ENCODE data around the gene SLC29A4. TPM values are rescaled to one million over a fixed set of nuclear protein-coding genes. Genes with fewer than 3 reads are reported as not detected.

The SLC29A4 gene
- total and polyA plus RNA-seq, 2 of the 8 experiments (the other 6 are each of a cell fraction or from before 2014, with no cell fraction given): 6.9 to 15.1 TPM

DNA sequence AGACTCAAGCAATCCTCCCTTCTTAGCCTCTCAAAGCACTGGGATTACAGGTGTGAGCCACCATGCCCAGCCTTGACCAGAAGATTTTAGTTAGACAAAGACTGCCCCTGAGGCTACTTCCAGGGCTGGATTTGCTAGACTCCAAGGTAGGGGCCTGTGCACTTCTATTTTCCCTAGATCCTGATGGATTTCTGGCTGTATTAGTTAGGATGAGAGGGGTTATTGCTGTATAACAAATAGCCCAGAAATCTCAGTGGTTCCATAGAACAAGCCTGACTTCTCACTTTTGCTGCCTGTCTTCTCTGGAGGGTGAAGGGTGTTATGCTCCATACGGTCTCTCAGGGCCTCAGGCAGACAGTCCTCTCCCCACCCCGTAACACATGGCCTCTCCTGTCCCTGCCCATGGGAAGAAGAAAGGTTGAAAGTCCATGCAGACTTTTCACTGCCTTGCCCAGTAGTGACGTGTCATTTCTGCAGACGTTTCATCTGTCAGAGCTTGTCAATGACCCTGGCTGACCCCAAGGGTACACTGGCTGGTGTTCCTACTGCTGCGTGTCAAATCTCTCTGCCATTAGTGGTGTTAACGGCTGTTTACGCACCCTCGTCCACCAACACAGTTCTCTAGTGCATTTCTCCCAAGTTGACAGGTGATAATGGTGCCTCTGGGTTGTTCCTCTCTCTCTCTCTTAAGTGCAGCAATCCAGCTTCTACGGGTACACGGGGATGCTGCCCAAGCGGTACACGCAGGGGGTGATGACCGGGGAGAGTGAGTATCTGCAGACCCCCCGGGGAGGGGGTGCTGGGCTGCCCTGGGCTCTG lies 11.6 kb downstream of the SLC29A4 start:
- Histone ChIP-seq H2AFZ (ENCODE audit: low read length) (no peak overlapping the region), H3K4me1 (replicated peaks in 1 of 4; ENCODE audit: control insufficient read depth in 3 of 4, insufficient read depth in 4 of 4, low read length in 3 of 4) (peaks cover 0 to 13% (median 3%) of the 10 kb centered on the region in 4 experiments; a peak in 3 of 7 replicates), H3K23me2 (ENCODE audit: low read depth, low read length) (peaks cover 8% of the 10 kb centered on the region; the same call in 1 of the 2 replicates), H2BK12ac (ENCODE audit: low read depth, low read length) (no peak overlapping the region), H3K14ac (ENCODE audit: insufficient read length) (no peak overlapping the region), H2BK20ac (ENCODE audit: low read length) (no peak overlapping the region), H4K5ac (ENCODE audit: insufficient read length, low read depth, low read length) (no peak overlapping the region), H3K4ac (replicated peaks; ENCODE audit: insufficient read length, low read depth, low read length) (no peak overlapping the region), H2BK15ac (ENCODE audit: low read length) (no peak overlapping the region), H3K9ac (replicated peaks in 1 of 4; ENCODE audit: extremely low read depth in 1 of 4, low read depth in 3 of 4, low read length in 3 of 4) (no peak overlapping the region), H3K27ac (ENCODE audit: low read depth, low read length) (no peak overlapping the region), H3K79me2 (ENCODE audit: control insufficient read depth in 1 of 2, insufficient read depth in 2 of 2, low read length in 2 of 2) (no peaks in the 10 kb centered on the region), H3K9me3 (ENCODE audit: insufficient read depth in 2 of 2, low read depth in 1 of 2, low read length in 1 of 2) (no peaks in the 10 kb centered on the region), H2BK5ac (ENCODE audit: low read depth, low read length) (no peak overlapping the region), H3K36me3 (ENCODE audit: control insufficient read depth in 2 of 4, insufficient read depth in 4 of 4, low read length in 3 of 4) (no peaks in the 10 kb centered on the region), H3K4me3 (ENCODE audit: extremely low read depth in 1 of 4, insufficient read depth in 2 of 4, low read depth in 3 of 4, low read length in 4 of 4) (no peak overlapping the region), H3K4me2 (ENCODE audit: insufficient read depth in 1 of 2, low read depth in 2 of 2, low read length in 2 of 2) (no peak overlapping the region), H3K18ac (ENCODE audit: extremely low read depth, low read length) (no peak overlapping the region), H3K79me1 (ENCODE audit: low read depth, low read length) (no peaks in the 10 kb centered on the region), H4K91ac (replicated peaks; ENCODE audit: insufficient read length, low read length) (no peak overlapping the region), H3K23ac (ENCODE audit: insufficient read length) (no peak overlapping the region), H2BK120ac (replicated peaks; ENCODE audit: low read depth, low read length) (no peak overlapping the region), H3K56ac (replicated peaks; ENCODE audit: insufficient read length, low read depth, low read length) (no peak overlapping the region), H4K8ac (ENCODE audit: extremely low read depth, insufficient read depth, low read length) (no peak overlapping the region), H4K20me1 (replicated peaks in 1 of 2; ENCODE audit: control insufficient read depth in 1 of 2, insufficient read depth in 2 of 2, low read length in 2 of 2) (no peaks in the 10 kb centered on the region), H2AK5ac (ENCODE audit: low read depth, low read length) (no peak overlapping the region), H3K27me3 (replicated peaks in 1 of 4; ENCODE audit: control insufficient read depth in 3 of 4, extremely low read depth in 1 of 4, insufficient read depth in 3 of 4, low read length in 3 of 4) (peaks cover 0 to 12% (median 5%) of the 10 kb centered on the region in 4 experiments; a peak in 2 of 7 replicates)
- ChIA-PET CTCF (ENCODE audit: partially characterized antibody) (interaction anchor here (0.5 to 2.8 kb wide), 3 partner anchors 9 to 139 kb away, joined by 3 to 11 read pairs (median 4); no protein-coding TSS in a partner anchor), POLR2A (ENCODE audit: partially characterized antibody) (interaction anchor here (1.0 to 2.0 kb wide), 3 partner anchors 9 to 135 kb away, joined by 3 to 10 read pairs (median 3); no protein-coding TSS in a partner anchor)
- FAIRE-seq (no peak), DNase-seq (ENCODE audit: low read depth in 1 of 2, low spot score in 2 of 2) (no peak)
- WGBS, 2 experiments (ENCODE audit: extremely low coverage in 1 of 2, insufficient coverage in 1 of 2, insufficient read length in 1 of 2, insufficient replicate concordance in 2 of 2, low coverage in 1 of 2, low lambda C conversion rate in 2 of 2, missing lambda C conversion rate in 1 of 2): 88% methylated on average over 14 of the region's 14 CpGs; no CpG with 5 or more reads in 1 of the 2 experiments
- no peak for TF ChIP-seq TEAD4 (IDR thresholded peaks at IDR 0.05; ENCODE audit: low read depth, low read length)
- TF ChIP-seq SRF (IDR thresholded peaks at IDR 0.05; ENCODE audit: low read depth, low read length): no peak
- TF ChIP-seq RNF2 (IDR thresholded peaks at IDR 0.05; ENCODE audit: borderline replicate concordance, low read depth, low read length, missing control alignments, poor library complexity, severe bottlenecking): no peak
- TF ChIP-seq SP2 (IDR thresholded peaks at IDR 0.05; ENCODE audit: low read length): no peak
